Left colon (tissue), 2 donors: ENCODE data around the gene TNFRSF25. TPM values are rescaled to one million over a fixed set of nuclear protein-coding genes. Genes with fewer than 3 reads are reported as not detected.
"Not testable (repeated sequence)": the region's sequence is repeated elsewhere in the genome, so short reads cannot be mapped to it uniquely, and the experiment has no call there.

Source experiments
- ATAC-seq: fragments of 200-7000 bp; cut with Tn5 transposase; one replicate; pipeline ENCODE4 v1.9.1; 2020; ENCODE audit warnings: mild to moderate bottlenecking, moderate library complexity
- DNase-seq, 2 donors: peaks; one replicate each; pipeline ENCODE4 v3.0.0-alpha.2; 2020
- intact Hi-C, 2 donors: fragments of 100-400 bp; cut with DNase I in 1 of 2; cut with micrococcal nuclease in 1 of 2; formaldehyde crosslinking; loops; one replicate each; pipeline versions ENCODE4 v1.11.2 to v1.14.0; 2022; cut with DNase I, micrococcal nuclease
- total RNA-seq, 2 donors: library from RNA; stranded (reverse); fragmentation: NEBNext Ultra II Directional; extraction: Animal tissue kit (Norgen Biotek cat#: 25700); gene quantifications; one replicate each; pipeline ENCODE4 v1.2.1, GENCODE V29; 2021
- donor health status: DM: no; HTN: no; CAD: no.
- donor health status: DM: yes; HTN: yes; CAD: no.

The TNFRSF25 gene
- total RNA-seq, 2 donors from 2014 or later = 21.7 to 71.9 TPM

- no peak for ATAC-seq
- intact Hi-C loops = no loop called here
- peak in 1 of 2 donors; percentile 25 for DNase-seq
Observed at GRCh38 chr1:6461538-6462411, 4.2 kb downstream of the TNFRSF25 start.

GRCh38 chr1:6461051-6461530, 4.9 kb downstream of the TNFRSF25 start:
- DNase-seq (no peak), ATAC-seq (no peak)
- intact Hi-C loops = no loop called here

GRCh38 chr1:6460301-6461050, 5.5 kb downstream of the TNFRSF25 start:
- DNase-seq (peak in 1 of 2 donors; percentile 27), ATAC-seq (no peak)
- intact Hi-C loops = no loop called here

GRCh38 chr1:6459850-6460265, 6.1 kb downstream of the TNFRSF25 start:
- intact Hi-C loops = no loop called here
- DNase-seq = no peak
- ATAC-seq = no peak

GRCh38 chr1:6456800-6457466, 9.0 kb downstream of the TNFRSF25 start:
- ATAC-seq (no peak), DNase-seq (no peak)
- intact Hi-C loops = no loop called here

GRCh38 chr1:6455752-6456520, 10.0 kb downstream of the TNFRSF25 start:
- ATAC-seq, intact Hi-C loops, DNase-seq: not testable (repeated sequence)

- intact Hi-C loops = no loop called here
- ATAC-seq = no peak
- DNase-seq = no peak
Observed at GRCh38 chr1:6454856-6455751, 10.9 kb downstream of the TNFRSF25 start.

- ATAC-seq, intact Hi-C loops, DNase-seq: not testable (repeated sequence)
Observed at GRCh38 chr1:6453895-6454855, 11.8 kb downstream of the TNFRSF25 start.

GRCh38 chr1:6450943-6451373, 15.0 kb downstream of the TNFRSF25 start:
- peak; percentile 79 for ATAC-seq
- peak; percentile 85 to 92 for DNase-seq
- intact Hi-C loops = no loop called here

- ATAC-seq, intact Hi-C loops: not testable (repeated sequence)
- peak in 1 of 2 donors; percentile 29 for DNase-seq
Observed at GRCh38 chr1:6450486-6450885, 15.5 kb downstream of the TNFRSF25 start.

- intact Hi-C loops = no loop called here
- ATAC-seq (no peak), DNase-seq (peak in 1 of 2 donors; percentile 37)
Observed at GRCh38 chr1:6450005-6450450, 15.9 kb downstream of the TNFRSF25 start.

GRCh38 chr1:6448749-6449631, 17.0 kb downstream of the TNFRSF25 start:
- ATAC-seq (peak; percentile 10), DNase-seq (peak in 1 of 2 donors; percentile 60)
- intact Hi-C loops = no loop called here

- ATAC-seq (peak; percentile 34), DNase-seq (peak; percentile 65 to 74)
- intact Hi-C loops = no loop called here
Observed at GRCh38 chr1:6447818-6448748, 17.9 kb downstream of the TNFRSF25 start.
